ENCODE data around the gene DCTPP1. TPM values are rescaled to one million over a fixed set of nuclear protein-coding genes. Genes with fewer than 3 reads are reported as not detected.
"Not testable (repeated sequence)": the region's sequence is repeated elsewhere in the genome, so short reads cannot be mapped to it uniquely, and the experiment has no call there.

DCTPP1 gene
- 10 to 100 TPM; 22.9 to 38.5 (median 27.9) TPM for polyA plus RNA-seq (ENCODE audit: insufficient read length in 10 of 10)
- long read RNA-seq, donor 1, transcript DCTPP1-201 (3 exons, 1,222 nt): major isoform, 23 of 25 reads
- long read RNA-seq, donor 1, partial matches to known transcripts: 0 of 25 reads
- long read RNA-seq, donor 1, other reads (novel, unspliced or antisense): 0 of 25 reads
- long read RNA-seq, donor 2, transcript DCTPP1-201 (3 exons, 1,222 nt): major isoform, 18 of 21 reads
- long read RNA-seq, donor 2, partial matches to known transcripts: 0 of 21 reads
- long read RNA-seq, donor 2, other reads (novel, unspliced or antisense): 0 of 21 reads
- long read RNA-seq, donor 3: 0 reads
- long read RNA-seq, donor 4, transcript DCTPP1-201 (3 exons, 1,222 nt): major isoform, 16 of 19 reads
- long read RNA-seq, donor 4, partial matches to known transcripts: 0 of 19 reads
- long read RNA-seq, donor 4, other reads (novel, unspliced or antisense): 0 of 19 reads
- long read RNA-seq, donor 5, transcript DCTPP1-201 (3 exons, 1,222 nt): major isoform, 33 of 34 reads
- long read RNA-seq, donor 5, partial matches to known transcripts: 0 of 34 reads
- long read RNA-seq, donor 5, other reads (novel, unspliced or antisense): 0 of 34 reads
- long read RNA-seq, donor 6, transcript DCTPP1-201 (3 exons, 1,222 nt): major isoform, 17 of 20 reads
- long read RNA-seq, donor 6, partial matches to known transcripts: 0 of 20 reads
- long read RNA-seq, donor 6, other reads (novel, unspliced or antisense): 0 of 20 reads
- long read RNA-seq, donor 7, transcript DCTPP1-201 (3 exons, 1,222 nt): major isoform, 14 of 16 reads
- long read RNA-seq, donor 7, partial matches to known transcripts: 0 of 16 reads
- long read RNA-seq, donor 7, other reads (novel, unspliced or antisense): 0 of 16 reads
- long read RNA-seq, donor 8, transcript DCTPP1-201 (3 exons, 1,222 nt): major isoform, 12 of 13 reads
- long read RNA-seq, donor 8, partial matches to known transcripts: 0 of 13 reads
- long read RNA-seq, donor 8, other reads (novel, unspliced or antisense): 0 of 13 reads
- long read RNA-seq, donor 9, partial matches to known transcripts: 0 of 4 reads
- long read RNA-seq, donor 9, other reads (novel, unspliced or antisense): 0 of 4 reads

- DNase-seq: peak; percentile 96 to 98 (median 98)
Observed at GRCh38 chr16:30429678-30430427, at the start of gene DCTPP1. TSS of gene DCTPP1 (minus strand) at chr16:30430030. CDS start at chr16:30429980, 50 bp downstream.

DNA sequence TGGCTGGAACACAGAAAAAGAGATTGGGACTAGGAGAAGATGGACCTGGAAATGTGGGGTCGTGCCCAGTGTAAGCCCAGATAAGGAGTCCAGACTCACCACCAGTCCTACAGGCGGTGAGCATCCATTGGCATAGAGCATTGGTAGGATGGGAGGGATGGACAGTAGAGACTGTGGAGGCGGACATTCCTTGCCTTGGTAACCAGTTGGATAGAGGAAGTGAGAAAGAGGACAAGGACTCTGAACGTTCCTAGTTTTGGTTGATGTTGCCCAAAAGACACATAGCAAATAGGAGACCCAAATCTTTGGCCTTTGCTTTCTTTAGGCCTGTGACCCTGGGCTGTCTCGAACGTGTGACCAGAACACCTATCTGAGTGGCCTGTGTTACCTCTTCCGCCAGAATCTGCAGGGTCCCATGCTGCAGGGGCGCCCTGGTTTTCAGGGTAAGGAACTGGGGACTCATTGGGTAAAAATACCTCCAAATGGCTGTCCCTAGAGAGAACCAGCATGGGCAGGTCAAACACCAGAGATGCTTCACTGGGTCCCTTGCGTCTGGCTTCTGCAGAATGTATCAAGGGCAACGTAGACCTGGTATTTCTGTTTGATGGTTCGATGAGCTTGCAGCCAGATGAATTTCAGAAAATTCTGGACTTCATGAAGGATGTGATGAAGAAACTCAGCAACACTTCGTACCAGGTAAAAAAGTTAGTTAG is 49.1 kb upstream of the DCTPP1 start:
- no peak for DNase-seq

GRCh38 chr16:30477773-30478172 is 47.9 kb upstream of the DCTPP1 start:
- not testable (repeated sequence) for DNase-seq

DNA sequence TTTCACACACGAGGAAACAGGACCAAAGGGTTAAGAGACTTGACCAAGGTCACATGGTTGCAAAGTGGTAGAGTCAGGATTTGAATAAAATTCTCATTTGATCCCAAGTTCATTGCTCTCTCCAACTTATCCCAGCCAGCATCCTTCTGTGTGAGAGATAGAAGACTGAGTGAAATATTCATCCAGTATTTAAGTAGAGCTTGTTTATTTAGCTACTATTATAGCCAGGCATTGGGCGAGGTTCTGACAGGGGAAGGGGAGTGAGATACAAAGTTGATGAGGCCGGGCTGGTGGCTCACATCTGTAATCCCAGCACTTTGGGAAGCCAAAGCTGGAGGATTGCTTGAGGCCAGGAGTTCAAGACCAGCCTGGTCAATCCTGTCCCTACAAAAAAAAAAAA is 47.2 kb upstream of the DCTPP1 start:
- DNase-seq: no peak

- no peak for DNase-seq
Observed at GRCh38 chr16:30474684-30475083, 44.9 kb upstream of the DCTPP1 start.

GRCh38 chr16:30474074-30474452 is 44.2 kb upstream of the DCTPP1 start:
- no peak for DNase-seq

DNA sequence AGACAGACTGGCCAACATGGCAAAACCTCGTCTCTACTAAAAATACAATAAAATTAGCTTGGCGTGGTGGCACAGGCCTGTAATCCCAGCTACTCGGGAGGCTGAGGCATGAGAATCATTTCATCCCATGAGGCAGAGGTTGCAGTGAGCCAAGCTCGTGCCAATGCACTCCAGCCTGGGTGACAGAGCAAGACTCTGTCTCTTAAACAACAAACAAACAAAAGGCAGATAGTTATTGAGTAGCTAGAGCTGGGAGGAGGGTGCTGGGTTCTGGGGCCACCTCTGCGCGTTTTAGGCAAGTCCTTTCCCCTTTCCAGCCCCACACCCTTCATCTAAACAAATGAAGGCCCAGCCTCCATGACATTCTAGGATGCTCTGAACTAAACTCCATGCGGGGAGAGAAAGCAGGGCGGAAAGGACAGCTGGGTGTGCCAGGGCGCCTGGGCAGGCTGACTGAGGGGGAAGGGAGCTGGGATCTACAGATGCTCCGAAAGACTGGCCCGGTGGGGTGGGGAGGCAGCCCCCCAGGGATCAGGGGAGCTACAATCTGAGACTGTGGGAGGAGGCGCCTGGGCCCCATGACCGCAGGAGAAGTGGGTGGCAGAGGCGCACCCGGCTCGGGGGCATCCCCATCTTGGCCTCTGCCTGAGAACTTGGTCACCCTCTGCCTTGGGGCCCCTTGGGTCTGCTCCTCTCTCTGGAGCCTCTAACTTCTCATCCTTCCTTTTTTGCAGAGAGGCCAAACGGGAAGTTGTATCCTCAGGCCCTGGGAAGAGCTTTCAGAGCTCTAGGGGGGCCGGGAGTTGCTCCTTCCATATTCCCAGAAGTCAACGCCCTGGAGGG is 43.6 kb upstream of the DCTPP1 start:
- no peak for DNase-seq

- DNase-seq: peak in 1 of 3 donors; percentile 26
Observed at GRCh38 chr16:30472328-30472942, 42.6 kb upstream of the DCTPP1 start, which contains the start of gene ITGAL. TSS of gene ITGAL (plus strand) at chr16:30472742. CDS start at chr16:30472838, 96 bp downstream.

DNA sequence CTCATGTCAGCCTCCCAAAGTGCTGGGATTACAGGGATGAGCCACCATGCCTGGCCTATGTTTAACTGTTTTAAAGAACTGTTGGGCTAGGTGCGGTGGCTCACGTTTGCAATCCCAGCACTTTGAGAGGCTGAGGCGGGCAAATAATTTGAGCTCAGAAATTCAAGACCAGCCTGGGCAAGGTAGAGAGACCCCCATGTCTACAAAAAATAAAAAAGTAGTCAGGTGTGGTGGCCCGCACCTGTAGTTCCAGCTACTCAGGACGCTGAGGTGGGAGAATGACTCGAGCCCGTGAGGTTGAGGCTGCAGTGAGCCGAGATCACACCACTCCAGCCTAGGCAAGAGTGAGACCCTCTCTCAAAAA is 40.8 kb upstream of the DCTPP1 start:
- DNase-seq: no peak

DNA sequence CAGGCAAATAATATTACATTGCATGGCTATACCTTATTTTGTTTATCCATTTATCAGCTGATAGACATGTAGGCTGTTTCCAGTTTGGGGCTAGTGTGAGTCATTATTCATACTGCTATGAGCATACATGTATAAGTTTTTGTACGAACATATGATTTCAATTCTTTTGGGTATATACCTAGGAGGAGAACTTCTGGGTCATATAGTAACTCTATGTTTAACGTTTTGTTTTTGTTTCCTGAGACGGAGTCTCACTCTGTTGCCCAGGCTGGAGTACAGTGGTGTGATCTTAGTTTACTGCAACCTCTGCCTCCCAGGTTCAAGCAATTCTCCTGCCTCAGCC is 40.3 kb upstream of the DCTPP1 start:
- no peak for DNase-seq

DNA sequence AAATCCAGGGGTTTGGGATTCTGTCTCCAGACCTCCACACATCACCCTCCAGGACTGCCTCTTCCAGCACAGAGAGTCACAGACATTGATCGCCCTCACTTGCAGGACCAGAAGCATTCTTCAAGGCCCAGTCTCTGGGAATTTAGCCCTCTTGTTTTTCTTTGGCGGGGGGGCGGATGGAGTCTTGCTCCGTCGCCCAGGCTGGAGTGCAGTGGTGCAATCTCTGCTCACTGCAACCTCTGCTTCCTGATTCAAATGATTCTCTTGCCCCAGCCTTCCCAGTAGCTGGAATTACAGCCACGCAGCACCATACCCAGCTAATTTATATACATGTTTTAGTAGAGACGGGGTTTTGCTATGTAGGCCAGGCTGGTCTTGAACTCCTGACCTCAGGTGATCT is 34.2 kb upstream of the DCTPP1 start:
- no peak for DNase-seq

DNA sequence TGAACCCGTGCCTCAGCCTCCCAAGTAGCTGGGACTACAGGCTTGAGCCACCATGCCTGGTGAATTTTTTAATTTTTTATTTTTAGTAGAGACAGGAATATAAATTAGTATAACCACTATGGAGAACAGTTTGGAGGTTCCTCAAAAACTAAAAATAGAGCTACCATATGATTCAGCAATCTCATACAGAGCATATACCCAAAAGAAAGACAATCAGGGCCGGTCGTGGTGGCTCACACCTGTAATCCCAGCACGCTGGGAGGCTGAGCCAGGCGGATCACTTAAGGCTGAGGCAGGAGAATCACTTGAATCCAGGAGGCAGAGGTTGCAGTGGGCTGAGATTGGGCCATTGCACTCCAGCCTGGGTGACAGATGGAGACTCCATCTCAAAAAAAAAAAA is 31.6 kb upstream of the DCTPP1 start:
- not testable (repeated sequence) for DNase-seq

GRCh38 chr16:30459456-30459855 is 29.6 kb upstream of the DCTPP1 start:
- no peak for DNase-seq

GRCh38 chr16:30458561-30459394 is 28.9 kb upstream of the DCTPP1 start:
- peak in 2 of 3 donors; percentile 16 to 30 for DNase-seq

GRCh38 chr16:30457743-30458560 is 28.1 kb upstream of the DCTPP1 start:
- no peak for DNase-seq

DNA sequence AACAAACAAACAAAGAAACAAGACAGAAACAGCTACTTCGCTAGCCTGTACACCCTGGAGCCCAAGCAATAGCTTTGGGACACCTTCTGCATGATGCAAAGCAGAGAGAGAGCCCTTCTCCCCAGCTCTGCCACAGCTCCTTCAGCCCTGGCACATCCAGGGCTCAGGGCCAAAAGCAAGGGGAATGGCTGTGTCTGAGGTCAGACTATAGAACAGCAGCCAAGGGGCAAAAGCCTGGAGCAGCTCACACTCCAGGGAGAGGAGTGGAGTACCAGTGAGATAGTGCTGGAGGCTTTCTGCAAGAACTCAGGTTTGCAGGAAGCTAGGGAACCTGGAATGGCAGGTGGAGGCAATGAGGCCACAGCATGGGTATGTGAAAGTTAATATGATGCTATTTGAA is 27.4 kb upstream of the DCTPP1 start:
- no peak for DNase-seq

DNA sequence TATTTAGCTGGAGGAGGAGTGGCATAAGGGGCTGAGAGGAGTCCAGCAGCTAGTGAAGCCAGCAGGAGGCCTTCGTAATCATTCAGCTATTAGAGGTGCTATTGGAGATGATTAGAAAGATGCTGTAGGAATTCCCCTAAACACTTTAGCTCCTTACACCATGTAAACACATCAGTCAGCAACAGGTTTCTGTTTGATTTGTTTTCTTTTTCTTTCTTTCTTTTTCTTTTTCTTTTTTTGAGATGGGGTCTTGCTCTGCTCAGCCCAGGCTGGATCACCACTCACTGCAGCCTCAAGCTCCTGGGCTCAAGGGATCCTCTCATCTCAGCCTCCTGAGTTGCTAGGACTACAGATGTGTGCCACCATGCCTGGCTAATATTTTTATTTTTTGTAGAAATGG is 26.5 kb upstream of the DCTPP1 start:
- DNase-seq: no peak
